Small intestine (tissue), 7 donors: Measurements from ENCODE around the gene C16orf95. TPM values are rescaled to one million over a fixed set of nuclear protein-coding genes. Genes with fewer than 3 reads are reported as not detected.

Source experiments
- DNase-seq, 2 donors: peaks; one replicate each; pipeline versions ENCODE4 v3.0.0 to v3.0.0-alpha.2; 2013
- FAIRE-seq: peaks from 2 replicates; lab custom pipeline; 2012; peaks lifted over from hg19 to GRCh38; lab: Jason Lieb, UNC
- H3K27ac ChIP-seq, 3 donors: one replicate each; pipeline ENCODE4 v1.5.1; 2013; ENCODE audit warnings: low read length in 2 of 3, mild to moderate bottlenecking in 2 of 3, control low read depth in 1 of 3, inconsistent platforms in 1 of 3, low read depth in 1 of 3, moderate library complexity in 1 of 3
- H3K27me3 ChIP-seq, 3 donors: one replicate each; pipeline ENCODE4 v1.6.1; 2013; ENCODE audit warnings: low read length in 3 of 3, inconsistent platforms in 1 of 3; ENCODE audit not compliant: control insufficient read depth in 3 of 3, insufficient read depth in 3 of 3
- H3K36me3 ChIP-seq, 3 donors: one replicate each; pipeline ENCODE4 v1.6.1; 2013; ENCODE audit warnings: low read length in 3 of 3, inconsistent platforms in 1 of 3, low read depth in 1 of 3, mild to moderate bottlenecking in 1 of 3, moderate library complexity in 1 of 3; ENCODE audit not compliant: control insufficient read depth in 3 of 3, insufficient read depth in 2 of 3
- H3K4me1 ChIP-seq, 3 donors: one replicate each; pipeline ENCODE4 v1.6.1; 2013; ENCODE audit warnings: low read length in 2 of 3, inconsistent platforms in 1 of 3, low read depth in 1 of 3, mild to moderate bottlenecking in 1 of 3, moderate library complexity in 1 of 3; ENCODE audit not compliant: control insufficient read depth in 3 of 3, insufficient read depth in 2 of 3
- H3K4me3 ChIP-seq, 3 donors: one replicate each; pipeline ENCODE4 v1.5.1; 2013; ENCODE audit warnings: low read length in 3 of 3, control low read depth in 1 of 3, inconsistent platforms in 1 of 3, low read depth in 1 of 3, mild to moderate bottlenecking in 1 of 3, moderate library complexity in 1 of 3
- H3K9me3 ChIP-seq, 2 donors: one replicate each; pipeline ENCODE4 v1.6.1; 2013; ENCODE audit warnings: low read depth in 1 of 2, low read length in 1 of 2; ENCODE audit not compliant: control insufficient read depth in 2 of 2, insufficient read depth in 1 of 2
- WGBS, 3 donors: extraction: QIAGEN DNeasy Blood & Tissue Kit; methylation state at CpG; one replicate each; pipeline ENCODE4 v1.1.7; 2013; 5-methylcytosine and 5-hydroxymethylcytosine counted together
- polyA plus RNA-seq, 4 donors: library from polyadenylated mRNA; stranded (reverse) in 3 of 4; unstranded in 1 of 4; fragments of 200-250 nt in 3 of 4; fragments of 120-200 nt in 1 of 4; gene quantifications; one replicate each; pipeline versions ENCODE4 v1.2.1 to v1.2.3, GENCODE V29; 2013
- donor health status: healthy with polysubstance abuse.
- donor health status: control.
- donor health status: control.
- donor health status: Bipolar disorder and iron deficiency.
- donor health status: healthy.

C16orf95 gene
- polyA plus RNA-seq, 4 donors = 2.2 to 4.8 (median 3.5) TPM

GRCh38 chr16:87361916-87362619, 44.9 kb upstream of the C16orf95 start:
- FAIRE-seq = no peak
- no peak overlapping the region for H3K27ac ChIP-seq

GRCh38 chr16:87360862-87361610, 43.8 kb upstream of the C16orf95 start:
- Histone ChIP-seq H3K27me3 (no peaks in the 10 kb centered on the region), H3K36me3 (peaks cover 6 to 71% (median 13%) of the 10 kb centered on the region in 3 donors), H3K4me1 (no peaks in the 10 kb centered on the region), H3K9me3 (no peaks in the 10 kb centered on the region), H3K27ac (no peak overlapping the region), H3K4me3 (no peak overlapping the region)
- WGBS, 3 donors = 96 to 99% (median 97%) methylated on average over 16 of the region's 16 CpGs
- DNase-seq (no peak), FAIRE-seq (no peak)

More at GRCh38 chr16:87361916-87362619, 44.9 kb upstream of the C16orf95 start:
- 96 to 97% (median 97%) methylated on average over 8 of the region's 8 CpGs for WGBS, 3 donors
- Histone ChIP-seq H3K4me3 (no peak overlapping the region), H3K36me3 (peaks cover 6 to 69% (median 8%) of the 10 kb centered on the region in 3 donors), H3K27me3 (no peaks in the 10 kb centered on the region), H3K4me1 (no peaks in the 10 kb centered on the region), H3K9me3 (no peaks in the 10 kb centered on the region)
- no peak for DNase-seq

- H3K27ac ChIP-seq = no peak overlapping the region
- H3K9me3 ChIP-seq = no peaks in the 10 kb centered on the region
- FAIRE-seq (no peak), DNase-seq (no peak)
- H3K4me1 ChIP-seq = no peaks in the 10 kb centered on the region
- 89 to 93% (median 93%) methylated on average over 7 of the region's 7 CpGs for WGBS, 3 donors
- H3K4me3 ChIP-seq = no peak overlapping the region
- H3K27me3 ChIP-seq = no peaks in the 10 kb centered on the region
- H3K36me3 ChIP-seq = peaks cover 6 to 59% (median 13%) of the 10 kb centered on the region in 3 donors
Observed at GRCh38 chr16:87359121-87359520, 41.9 kb upstream of the C16orf95 start.

GRCh38 chr16:87358696-87359095, 41.5 kb upstream of the C16orf95 start:
- Histone ChIP-seq H3K9me3 (no peaks in the 10 kb centered on the region), H3K4me1 (no peaks in the 10 kb centered on the region), H3K27me3 (no peaks in the 10 kb centered on the region), H3K4me3 (no peak overlapping the region), H3K36me3 (peaks cover 6 to 57% (median 13%) of the 10 kb centered on the region in 3 donors), H3K27ac (no peak overlapping the region)
- no peak for DNase-seq
- 87 to 90% (median 89%) methylated on average over 9 of the region's 9 CpGs for WGBS, 3 donors
- FAIRE-seq = no peak

- no peaks in the 10 kb centered on the region for H3K27me3 ChIP-seq
- DNase-seq (no peak), FAIRE-seq (no peak)
- no peaks in the 10 kb centered on the region for H3K4me1 ChIP-seq
- no peaks in the 10 kb centered on the region for H3K9me3 ChIP-seq
- no peak overlapping the region for H3K27ac ChIP-seq
- 91 to 95% (median 94%) methylated on average over 17 of the region's 17 CpGs for WGBS, 3 donors
- peaks cover 8 to 60% (median 13%) of the 10 kb centered on the region in 3 donors for H3K36me3 ChIP-seq
- no peak overlapping the region for H3K4me3 ChIP-seq
Observed at GRCh38 chr16:87358250-87358649, 41.1 kb upstream of the C16orf95 start.

GRCh38 chr16:87356491-87356853, 39.3 kb upstream of the C16orf95 start:
- FAIRE-seq (no peak), DNase-seq (no peak)
- H3K27ac ChIP-seq = no peak overlapping the region
- 94 to 96% (median 95%) methylated on average over 8 of the region's 8 CpGs for WGBS, 3 donors
- no peaks in the 10 kb centered on the region for H3K4me1 ChIP-seq
- peaks cover 10 to 61% (median 13%) of the 10 kb centered on the region in 3 donors for H3K36me3 ChIP-seq
- H3K9me3 ChIP-seq = no peaks in the 10 kb centered on the region
- H3K4me3 ChIP-seq = no peak overlapping the region
- no peaks in the 10 kb centered on the region for H3K27me3 ChIP-seq

GRCh38 chr16:87353613-87354012, 36.4 kb upstream of the C16orf95 start:
- Histone ChIP-seq H3K36me3 (peaks cover 5 to 45% (median 8%) of the 10 kb centered on the region in 3 donors), H3K4me3 (no peak overlapping the region), H3K9me3 (no peaks in the 10 kb centered on the region), H3K4me1 (no peaks in the 10 kb centered on the region), H3K27ac (no peak overlapping the region), H3K27me3 (no peaks in the 10 kb centered on the region)
- no peak for FAIRE-seq
- WGBS, 3 donors = 93 to 96% (median 95%) methylated on average over 17 of the region's 17 CpGs
- DNase-seq = no peak

GRCh38 chr16:87352818-87353217, 35.6 kb upstream of the C16orf95 start:
- DNase-seq = no peak
- no peaks in the 10 kb centered on the region for H3K27me3 ChIP-seq
- H3K4me1 ChIP-seq = no peaks in the 10 kb centered on the region
- FAIRE-seq = no peak
- peaks cover 5 to 45% (median 6%) of the 10 kb centered on the region in 3 donors for H3K36me3 ChIP-seq
- no peaks in the 10 kb centered on the region for H3K9me3 ChIP-seq
- H3K4me3 ChIP-seq = no peak overlapping the region
- no peak overlapping the region for H3K27ac ChIP-seq
- WGBS, 3 donors = 92 to 96% (median 93%) methylated on average over 13 to 15 of the region's 15 CpGs
